Subcutaneous abdominal adipose tissue (tissue), 5 donors: Measurements from ENCODE around the gene NDUFAF7.
"Not testable (repeated sequence)": the region's sequence is repeated elsewhere in the genome, so short reads cannot be mapped to it uniquely, and the experiment has no call there.

Experiments
- H3K27ac ChIP-seq: one replicate; pipeline ENCODE4 v1.7.0; 2013; ENCODE audit warnings: low read depth, mild to moderate bottlenecking, inconsistent platforms, low read length, moderate library complexity
- H3K27me3 ChIP-seq, 5 donors: one replicate each; pipeline ENCODE4 v1.7.0; 2013; ENCODE audit warnings: low read length in 5 of 5, inconsistent platforms in 1 of 5; ENCODE audit not compliant: control insufficient read depth in 5 of 5, insufficient read depth in 4 of 5
- H3K36me3 ChIP-seq, 5 donors: one replicate each; pipeline ENCODE4 v1.7.0; 2013; ENCODE audit warnings: low read length in 5 of 5; ENCODE audit not compliant: control insufficient read depth in 5 of 5, insufficient read depth in 5 of 5
- H3K4me1 ChIP-seq, 5 donors: one replicate each; pipeline ENCODE4 v1.7.0; 2013; ENCODE audit warnings: low read length in 5 of 5, mild to moderate bottlenecking in 3 of 5, moderate library complexity in 1 of 5; ENCODE audit not compliant: control insufficient read depth in 5 of 5, insufficient read depth in 5 of 5
- H3K4me3 ChIP-seq, 5 donors: one replicate each; pipeline ENCODE4 v1.7.0; 2013; ENCODE audit warnings: low read length in 5 of 5, low read depth in 1 of 5
- H3K9ac ChIP-seq, 5 donors: one replicate each; pipeline ENCODE4 v1.7.0; 2013; ENCODE audit warnings: low read length in 5 of 5, mild to moderate bottlenecking in 4 of 5, moderate library complexity in 3 of 5
- H3K9me3 ChIP-seq, 5 donors: one replicate each; pipeline ENCODE4 v1.7.0; 2013; ENCODE audit warnings: low read length in 5 of 5; ENCODE audit not compliant: control insufficient read depth in 5 of 5
- donor health status: healthy.
- donor health status: healthy.
- donor health status: healthy.
- donor health status: healthy.
- donor health status: healthy.

The NDUFAF7 gene

GRCh38 chr2:37211939-37212338 is 19.5 kb upstream of the NDUFAF7 start:
- no peak overlapping the region for H3K9ac ChIP-seq
- peaks cover 0 to 10% (median 5%) of the 10 kb centered on the region in 5 donors for H3K9me3 ChIP-seq
- no peaks in the 10 kb centered on the region for H3K27me3 ChIP-seq
- H3K36me3 ChIP-seq: peaks cover 54 to 76% (median 64%) of the 10 kb centered on the region in 5 donors
- H3K4me3 ChIP-seq: no peak overlapping the region
- no peaks in the 10 kb centered on the region for H3K4me1 ChIP-seq
- H3K27ac ChIP-seq: no peak overlapping the region

- peak overlapping the region; percentile 21 for H3K27ac ChIP-seq
- no peak overlapping the region for H3K9ac ChIP-seq
- no peak overlapping the region for H3K4me3 ChIP-seq
- peaks cover 42 to 72% (median 54%) of the 10 kb centered on the region in 5 donors for H3K36me3 ChIP-seq
- H3K4me1 ChIP-seq: no peaks in the 10 kb centered on the region
- H3K27me3 ChIP-seq: no peaks in the 10 kb centered on the region
- no peaks in the 10 kb centered on the region for H3K9me3 ChIP-seq
Observed at GRCh38 chr2:37215250-37215649, 16.2 kb upstream of the NDUFAF7 start.

GRCh38 chr2:37219046-37219445 is 12.4 kb upstream of the NDUFAF7 start:
- Histone ChIP-seq H3K4me3 (no peak overlapping the region), H3K9ac (no peak overlapping the region), H3K9me3 (no peaks in the 10 kb centered on the region), H3K27me3 (no peaks in the 10 kb centered on the region), H3K4me1 (no peaks in the 10 kb centered on the region), H3K27ac (no peak overlapping the region), H3K36me3 (peaks cover 31 to 63% (median 47%) of the 10 kb centered on the region in 5 donors)

- no peaks in the 10 kb centered on the region for H3K27me3 ChIP-seq
- no peak overlapping the region for H3K27ac ChIP-seq
- H3K4me3 ChIP-seq: no peak overlapping the region
- peaks cover 25 to 57% (median 41%) of the 10 kb centered on the region in 5 donors for H3K36me3 ChIP-seq
- H3K4me1 ChIP-seq: peaks cover 0 to 3% (median 0%) of the 10 kb centered on the region in 5 donors
- no peak overlapping the region for H3K9ac ChIP-seq
- H3K9me3 ChIP-seq: no peaks in the 10 kb centered on the region
Observed at GRCh38 chr2:37223131-37223530, 8.3 kb upstream of the NDUFAF7 start.

- Histone ChIP-seq H3K9me3 (no peaks in the 10 kb centered on the region), H3K9ac (no peak overlapping the region), H3K27me3 (no peaks in the 10 kb centered on the region), H3K27ac (no peak overlapping the region), H3K36me3 (peaks cover 26 to 53% (median 38%) of the 10 kb centered on the region in 5 donors), H3K4me3 (no peak overlapping the region), H3K4me1 (peaks cover 0 to 3% (median 0%) of the 10 kb centered on the region in 5 donors)
Observed at GRCh38 chr2:37224063-37224462, 7.4 kb upstream of the NDUFAF7 start.

GRCh38 chr2:37225129-37225528 is 6.3 kb upstream of the NDUFAF7 start:
- Histone ChIP-seq H3K36me3 (peaks cover 22 to 49% (median 38%) of the 10 kb centered on the region in 5 donors), H3K4me1 (peaks cover 0 to 11% (median 9%) of the 10 kb centered on the region in 5 donors)
- H3K4me3 ChIP-seq, H3K9ac ChIP-seq, H3K27me3 ChIP-seq, H3K27ac ChIP-seq, H3K9me3 ChIP-seq: not testable (repeated sequence)

- Histone ChIP-seq H3K4me3 (no peak overlapping the region), H3K9me3 (no peaks in the 10 kb centered on the region), H3K27me3 (no peaks in the 10 kb centered on the region), H3K9ac (no peak overlapping the region), H3K36me3 (peaks cover 19 to 36% (median 25%) of the 10 kb centered on the region in 5 donors), H3K4me1 (peaks cover 0 to 20% (median 18%) of the 10 kb centered on the region in 5 donors), H3K27ac (no peak overlapping the region)
Observed at GRCh38 chr2:37226863-37227262, 4.6 kb upstream of the NDUFAF7 start.

GRCh38 chr2:37228788-37229187 is 2.7 kb upstream of the NDUFAF7 start:
- H3K9me3 ChIP-seq: no peaks in the 10 kb centered on the region
- no peak overlapping the region for H3K4me3 ChIP-seq
- H3K9ac ChIP-seq: no peak overlapping the region
- peaks cover 12 to 22% (median 16%) of the 10 kb centered on the region in 5 donors for H3K36me3 ChIP-seq
- no peak overlapping the region for H3K27ac ChIP-seq
- H3K4me1 ChIP-seq: peaks cover 8 to 33% (median 30%) of the 10 kb centered on the region in 5 donors
- H3K27me3 ChIP-seq: no peaks in the 10 kb centered on the region

GRCh38 chr2:37230581-37230980 is 877 bp upstream of the NDUFAF7 start:
- peaks cover 8 to 33% (median 29%) of the 10 kb centered on the region in 5 donors for H3K4me1 ChIP-seq

GRCh38 chr2:37232131-37232933 is 874 bp downstream of the NDUFAF7 start:
- peak overlapping the region; percentile 84 to 97 (median 95) for H3K9ac ChIP-seq
- H3K27ac ChIP-seq: peak overlapping the region; percentile 91
- no peaks in the 10 kb centered on the region for H3K9me3 ChIP-seq
- H3K27me3 ChIP-seq: no peaks in the 10 kb centered on the region
- H3K36me3 ChIP-seq: peaks cover 10 to 16% (median 12%) of the 10 kb centered on the region in 5 donors
- peaks cover 8 to 33% (median 29%) of the 10 kb centered on the region in 5 donors for H3K4me1 ChIP-seq
- peak overlapping the region; percentile 91 to 96 (median 95) for H3K4me3 ChIP-seq

More at GRCh38 chr2:37230581-37230980, 877 bp upstream of the NDUFAF7 start:
- peak overlapping the region; percentile 91 to 96 (median 95) for H3K4me3 ChIP-seq
- H3K27ac ChIP-seq: peak overlapping the region; percentile 91
- peak overlapping the region; percentile 84 to 97 (median 95) for H3K9ac ChIP-seq
- no peaks in the 10 kb centered on the region for H3K9me3 ChIP-seq
- H3K36me3 ChIP-seq: peaks cover 13 to 22% (median 16%) of the 10 kb centered on the region in 5 donors
- H3K27me3 ChIP-seq: no peaks in the 10 kb centered on the region
